Activated CD8-positive, alpha-beta T cell treated with anti-CD3 and anti-CD28 coated beads for 36 hours (primary cell): ENCODE data around the gene CDK11B. TPM values are rescaled to one million over a fixed set of nuclear protein-coding genes. Genes with fewer than 3 reads are reported as not detected.

Experiments
- ATAC-seq: fragments of 200-7000 bp; cut with Tn5 transposase; one replicate; pipeline ENCODE4 v1.10.0; 2021; ENCODE audit warnings: mild to moderate bottlenecking, moderate library complexity
- CTCF ChIA-PET: fragments of 350-600 bp; sonication (Branson Sonifier 250); formaldehyde crosslinking; loops from one replicate; lab custom pipeline; 2021; ENCODE audit warnings: antibody characterized with exemption; lab: Charles Lee
- POLR2A ChIA-PET: fragments of 350-600 bp; sonication (Branson Sonifier 250); formaldehyde crosslinking; loops from one replicate; lab custom pipeline; 2021; ENCODE audit warnings: antibody characterized with exemption; lab: Charles Lee
- DNase-seq: peaks from one replicate; pipeline ENCODE4 v3.0.0-alpha.2; 2020
- H3K27ac Mint-ChIP-seq: one replicate; pipeline ENCODE4 v1.8.0; 2021; ENCODE audit warnings: mild to moderate bottlenecking, mixed read lengths
- H3K27me3 Mint-ChIP-seq: one replicate; pipeline ENCODE4 v1.8.0; 2021; ENCODE audit warnings: mixed read lengths
- H3K36me3 Mint-ChIP-seq: one replicate; pipeline ENCODE4 v1.8.0; 2021; ENCODE audit warnings: low read depth, mixed read lengths
- H3K4me1 Mint-ChIP-seq: one replicate; pipeline ENCODE4 v1.8.0; 2021; ENCODE audit warnings: low read depth, mixed read lengths
- H3K4me3 Mint-ChIP-seq: one replicate; pipeline ENCODE4 v1.8.0; 2021; ENCODE audit warnings: mild to moderate bottlenecking, moderate library complexity, mixed read lengths
- H3K9me3 Mint-ChIP-seq: one replicate; pipeline ENCODE4 v1.8.0; 2021; ENCODE audit warnings: mixed read lengths
- intact Hi-C: fragments of 100-400 bp; cut with micrococcal nuclease; formaldehyde crosslinking; loops from one replicate; pipeline ENCODE4 v1.10.0; 2022
- total RNA-seq, 2 experiments: library from RNA; stranded (reverse); gene quantifications; one replicate each; pipeline ENCODE4 v1.2.3, GENCODE V29; 2021
- TF ChIP-seq, protein P1 (sequence below): fragments of 200-600 bp; IDR thresholded peaks from one replicate; pipeline ENCODE4 v1.8.0; 2022; ENCODE audit warnings: antibody characterized with exemption, mild to moderate bottlenecking

The CDK11B gene
- total RNA-seq, 2 experiments from 2014 or later, result 29.4 to 32.0 TPM

DNA sequence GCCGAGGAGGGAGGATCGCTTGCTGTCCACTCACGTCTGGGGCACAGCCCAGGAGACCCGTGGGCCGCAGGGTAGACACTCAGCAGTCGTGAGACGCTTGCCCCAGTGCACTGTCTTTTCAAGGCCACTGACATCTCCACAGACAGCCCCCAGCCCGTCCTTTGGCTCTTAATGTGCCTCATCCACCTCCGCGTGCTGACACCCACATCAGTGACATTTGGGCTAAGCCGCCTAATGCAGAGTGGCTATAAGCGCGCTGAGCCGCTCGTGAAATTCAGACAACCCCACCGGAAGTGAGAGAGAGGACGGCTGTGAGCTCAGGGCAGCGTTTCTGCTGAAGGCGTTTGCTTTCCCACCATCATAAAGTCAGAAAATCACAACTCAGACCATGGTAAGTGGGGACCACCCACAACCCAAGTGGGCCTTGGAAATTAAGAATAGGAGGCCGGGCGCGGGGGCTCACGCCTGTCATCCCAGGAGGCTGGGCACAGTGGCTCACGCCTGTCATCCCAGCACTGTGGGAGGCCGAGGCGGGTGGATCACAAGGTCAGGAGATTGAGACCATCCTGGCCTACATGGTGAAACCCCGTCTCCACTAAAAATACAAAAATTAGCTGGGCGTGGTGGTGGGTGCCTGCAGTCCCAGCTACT, 25.4 kb upstream of the CDK11B start:
- no peaks in the 10 kb centered on the region for H3K27me3 Mint-ChIP-seq
- intact Hi-C loops, result no loop called here
- ChIA-PET CTCF (no interaction called here), POLR2A (no interaction called here)
- peaks cover 3% of the 10 kb centered on the region for H3K36me3 Mint-ChIP-seq
- no peak overlapping the region for H3K4me3 Mint-ChIP-seq
- peaks cover 19% of the 10 kb centered on the region for H3K4me1 Mint-ChIP-seq
- DNase-seq, result no peak
- no peak for ATAC-seq
- no peaks in the 10 kb centered on the region for H3K9me3 Mint-ChIP-seq
- TF ChIP-seq, protein P1, sequence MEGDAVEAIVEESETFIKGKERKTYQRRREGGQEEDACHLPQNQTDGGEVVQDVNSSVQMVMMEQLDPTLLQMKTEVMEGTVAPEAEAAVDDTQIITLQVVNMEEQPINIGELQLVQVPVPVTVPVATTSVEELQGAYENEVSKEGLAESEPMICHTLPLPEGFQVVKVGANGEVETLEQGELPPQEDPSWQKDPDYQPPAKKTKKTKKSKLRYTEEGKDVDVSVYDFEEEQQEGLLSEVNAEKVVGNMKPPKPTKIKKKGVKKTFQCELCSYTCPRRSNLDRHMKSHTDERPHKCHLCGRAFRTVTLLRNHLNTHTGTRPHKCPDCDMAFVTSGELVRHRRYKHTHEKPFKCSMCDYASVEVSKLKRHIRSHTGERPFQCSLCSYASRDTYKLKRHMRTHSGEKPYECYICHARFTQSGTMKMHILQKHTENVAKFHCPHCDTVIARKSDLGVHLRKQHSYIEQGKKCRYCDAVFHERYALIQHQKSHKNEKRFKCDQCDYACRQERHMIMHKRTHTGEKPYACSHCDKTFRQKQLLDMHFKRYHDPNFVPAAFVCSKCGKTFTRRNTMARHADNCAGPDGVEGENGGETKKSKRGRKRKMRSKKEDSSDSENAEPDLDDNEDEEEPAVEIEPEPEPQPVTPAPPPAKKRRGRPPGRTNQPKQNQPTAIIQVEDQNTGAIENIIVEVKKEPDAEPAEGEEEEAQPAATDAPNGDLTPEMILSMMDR, result no peak
- no peak overlapping the region for H3K27ac Mint-ChIP-seq

DNA sequence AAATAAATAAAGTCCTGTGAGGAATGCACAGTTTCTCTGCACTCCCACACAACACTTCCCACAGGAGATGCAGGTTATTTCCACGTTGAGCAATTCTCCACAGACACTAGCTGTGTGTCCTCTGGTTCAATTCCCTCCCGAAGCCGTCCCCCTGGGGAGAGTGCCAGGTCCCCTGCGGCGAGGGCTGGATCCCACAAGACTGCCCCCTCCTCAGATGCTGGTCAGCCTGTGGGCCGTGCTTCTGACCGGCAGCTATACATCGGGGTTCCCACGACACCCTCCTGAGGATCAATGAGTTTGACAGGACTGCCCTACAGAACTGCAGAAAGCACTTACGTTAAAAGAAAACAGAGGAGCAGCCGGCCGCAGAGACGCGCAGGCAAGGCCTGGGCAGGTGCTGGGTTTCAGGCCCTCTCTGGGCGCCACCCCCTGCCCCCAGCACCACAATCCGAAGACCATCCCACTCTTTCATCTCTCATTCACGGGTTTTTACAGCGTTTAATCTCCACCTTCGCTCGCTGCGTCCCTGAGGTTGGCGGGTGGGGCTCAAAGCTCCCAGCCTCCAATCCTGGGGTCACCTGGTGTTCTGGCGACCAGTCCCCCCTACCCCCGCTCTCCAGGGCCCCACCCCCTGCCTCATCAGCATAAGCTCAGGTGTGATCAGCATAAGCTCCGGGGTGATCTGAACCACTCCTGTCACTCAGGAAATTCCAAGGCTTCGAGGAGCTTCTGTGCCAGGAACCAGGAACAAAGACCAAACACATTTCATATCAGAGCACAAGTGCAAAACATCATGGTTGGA, 24.5 kb upstream of the CDK11B start:
- Mint-ChIP-seq H3K27me3 (no peaks in the 10 kb centered on the region), H3K9me3 (no peaks in the 10 kb centered on the region), H3K4me1 (peaks cover 24% of the 10 kb centered on the region), H3K27ac (peak overlapping the region; percentile 64), H3K36me3 (peaks cover 7% of the 10 kb centered on the region), H3K4me3 (no peak overlapping the region)
- TF ChIP-seq, protein P1, result no peak
- no peak for ATAC-seq
- intact Hi-C loops, result no loop called here
- CTCF ChIA-PET, result no interaction called here
- DNase-seq, result no peak
- POLR2A ChIA-PET, result no interaction called here

DNA sequence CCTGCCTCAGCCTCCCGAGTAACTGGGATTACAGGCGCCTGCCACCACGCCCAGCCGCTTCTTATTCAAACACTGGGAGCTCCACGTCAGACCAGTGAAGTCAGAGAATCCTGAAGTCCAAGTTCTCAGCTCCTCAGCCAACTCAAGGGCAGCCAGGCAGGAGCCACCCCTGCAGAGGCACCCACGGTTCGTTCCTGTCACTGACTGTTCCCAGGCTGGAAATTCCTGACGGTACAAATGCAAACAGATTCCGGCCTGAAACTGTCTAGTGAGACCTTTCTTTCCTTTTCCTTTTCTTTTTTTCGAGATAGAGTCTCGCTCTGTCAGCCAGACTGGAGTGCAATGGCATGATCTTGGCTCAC, 22.1 kb upstream of the CDK11B start:
- TF ChIP-seq, protein P1, result no peak
- intact Hi-C loops, result no loop called here
- Mint-ChIP-seq H3K4me3 (no peak overlapping the region), H3K27me3 (no peaks in the 10 kb centered on the region), H3K27ac (peak overlapping the region; percentile 28), H3K4me1 (peaks cover 27% of the 10 kb centered on the region), H3K9me3 (no peaks in the 10 kb centered on the region), H3K36me3 (peaks cover 14% of the 10 kb centered on the region)
- ChIA-PET CTCF (no interaction called here), POLR2A (no interaction called here)
- DNase-seq (no peak), ATAC-seq (no peak)

DNA sequence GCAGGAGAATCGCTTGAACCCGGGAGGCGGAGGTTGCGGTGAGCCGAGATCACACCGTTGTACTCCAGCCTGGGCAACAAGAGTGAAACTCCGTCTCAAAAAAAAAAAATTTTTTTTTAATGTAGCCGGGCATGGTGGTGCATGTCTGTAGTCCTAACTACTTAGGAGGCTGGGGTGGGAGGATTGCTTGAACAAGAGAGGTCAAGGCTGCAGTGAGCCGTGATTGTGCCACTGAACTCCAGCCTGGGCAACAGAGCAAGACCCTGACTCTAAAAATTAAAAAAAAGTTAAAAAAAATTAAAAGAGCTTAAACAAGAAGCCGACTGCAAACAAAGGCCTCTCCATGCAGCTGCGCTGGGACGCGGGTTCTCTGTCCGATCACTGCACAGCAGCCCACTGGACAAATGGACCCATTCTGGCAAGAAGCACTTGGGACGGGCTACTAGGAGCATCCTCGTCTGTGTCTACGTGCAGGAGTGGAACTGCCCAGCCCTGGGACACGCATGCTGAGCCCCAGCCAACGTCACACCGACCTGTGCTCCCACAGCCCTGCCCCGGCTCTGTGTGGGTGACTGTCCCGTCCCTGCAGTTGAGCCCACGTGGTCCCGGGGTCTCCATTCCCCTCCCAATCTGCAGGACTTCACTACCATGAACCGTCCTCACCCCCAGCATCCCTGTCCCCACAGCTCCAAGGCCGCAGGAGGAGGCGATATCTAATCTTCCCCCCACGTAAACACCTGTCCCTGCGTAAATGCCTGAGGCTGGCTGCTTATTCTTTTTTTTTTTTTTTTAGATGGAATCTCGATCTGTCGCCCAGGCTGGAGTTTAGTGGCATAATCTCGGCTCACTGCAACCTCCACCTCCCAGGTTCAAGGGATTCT, 21.5 kb upstream of the CDK11B start:
- Mint-ChIP-seq H3K27me3 (no peaks in the 10 kb centered on the region), H3K4me3 (no peak overlapping the region), H3K27ac (no peak overlapping the region), H3K4me1 (peaks cover 24% of the 10 kb centered on the region), H3K9me3 (no peaks in the 10 kb centered on the region), H3K36me3 (peaks cover 14% of the 10 kb centered on the region)
- ATAC-seq, result no peak
- TF ChIP-seq, protein P1, result no peak
- ChIA-PET CTCF (interaction anchor here (2.5 to 2.8 kb wide), 2 partner anchors 11 to 14 kb away, joined by 22 read pairs; no protein-coding TSS in a partner anchor), POLR2A (no interaction called here)
- DNase-seq, result no peak
- intact Hi-C loops, result no loop called here
